Thymus (tissue), 11 donors: Measurements from ENCODE around the gene MEF2D. TPM values are rescaled to one million over a fixed set of nuclear protein-coding genes. Genes with fewer than 3 reads are reported as not detected.
A peak's percentile ranks its signal among the peaks of the same experiment; 100 is the strongest.

ENCODE experiments used
- DNase-seq, 9 donors: peaks; one replicate each; pipeline ENCODE4 v3.0.0-alpha.2; 2013; ENCODE audit warnings: low spot score in 9 of 9, low read depth in 6 of 9, missing footprints in 1 of 9
- H3K27ac ChIP-seq, 2 donors: one replicate each; pipeline ENCODE4 v1.5.1; 2013; ENCODE audit warnings: control low read depth in 1 of 2, low read depth in 1 of 2, low read length in 1 of 2, mild to moderate bottlenecking in 1 of 2, moderate library complexity in 1 of 2
- H3K27me3 ChIP-seq, 2 donors: one replicate each; pipeline ENCODE4 v1.5.1; 2013; ENCODE audit warnings: low read length in 1 of 2; ENCODE audit not compliant: control insufficient read depth in 2 of 2, insufficient read depth in 1 of 2
- H3K36me3 ChIP-seq, 2 donors: one replicate each; pipeline ENCODE4 v1.5.1; 2013; ENCODE audit warnings: low read length in 1 of 2, mild to moderate bottlenecking in 1 of 2, moderate library complexity in 1 of 2; ENCODE audit not compliant: control insufficient read depth in 2 of 2, insufficient read depth in 2 of 2
- H3K4me1 ChIP-seq, 2 donors: one replicate each; pipeline ENCODE4 v1.5.1; 2013; ENCODE audit warnings: low read length in 2 of 2; ENCODE audit not compliant: control insufficient read depth in 2 of 2, insufficient read depth in 2 of 2
- H3K4me3 ChIP-seq, 2 donors: one replicate each; pipeline ENCODE4 v1.5.1; 2013; ENCODE audit warnings: low read length in 2 of 2, control low read depth in 1 of 2, mild to moderate bottlenecking in 1 of 2
- H3K9me3 ChIP-seq, 2 donors: one replicate each; pipeline ENCODE4 v1.5.1; 2013; ENCODE audit warnings: low read length in 1 of 2, mild to moderate bottlenecking in 1 of 2; ENCODE audit not compliant: control insufficient read depth in 2 of 2, insufficient read depth in 1 of 2
- WGBS: extraction: QIAGEN DNeasy Blood & Tissue Kit; methylation state at CpG from one replicate; pipeline ENCODE4 v1.1.7; 2013; 5-methylcytosine and 5-hydroxymethylcytosine counted together
- polyA plus RNA-seq: library from polyadenylated mRNA; stranded (reverse); fragments of 200-250 nt; gene quantifications from one replicate; pipeline ENCODE4 v1.2.3, GENCODE V29; 2013
- total RNA-seq: library from RNA; stranded (reverse); fragments of 120-200 nt; gene quantifications from one replicate; pipeline ENCODE4 v1.2.4, GENCODE V29; 2013
- donor health status: healthy.

The MEF2D gene
- total and polyA plus RNA-seq, 2 donors, result 8.3 to 26.3 TPM

DNA sequence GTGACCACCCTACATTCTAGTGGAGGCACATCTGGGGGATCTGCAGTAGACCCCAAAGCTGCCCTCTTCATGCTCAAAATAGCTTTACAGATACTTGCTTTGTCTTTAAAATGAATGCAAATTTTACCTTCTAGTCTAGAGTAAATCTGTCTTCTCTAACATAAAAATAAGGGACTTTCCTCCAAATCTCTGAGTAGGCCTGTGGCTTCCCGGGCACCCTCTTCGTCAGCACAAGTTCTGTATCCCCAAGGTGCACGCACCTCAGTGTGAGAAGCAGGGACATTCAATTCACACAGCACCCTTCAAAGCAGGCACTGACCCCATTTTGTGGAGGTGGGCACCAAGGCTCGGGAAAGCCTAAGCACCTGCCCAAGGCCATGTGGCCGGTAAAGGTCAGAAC lies 19.0 kb downstream of the MEF2D start:
- H3K9me3 ChIP-seq, result no peaks in the 10 kb centered on the region
- no peak for DNase-seq
- no peaks in the 10 kb centered on the region for H3K27me3 ChIP-seq
- 93% methylated on average over 5 of the region's 5 CpGs for WGBS
- peaks cover 82 to 93% of the 10 kb centered on the region in 2 donors for H3K36me3 ChIP-seq
- H3K4me1 ChIP-seq, result peaks cover 7 to 32% of the 10 kb centered on the region in 2 donors
- no peak overlapping the region for H3K4me3 ChIP-seq
- peak overlapping the region; percentile 34 to 39 for H3K27ac ChIP-seq

DNA sequence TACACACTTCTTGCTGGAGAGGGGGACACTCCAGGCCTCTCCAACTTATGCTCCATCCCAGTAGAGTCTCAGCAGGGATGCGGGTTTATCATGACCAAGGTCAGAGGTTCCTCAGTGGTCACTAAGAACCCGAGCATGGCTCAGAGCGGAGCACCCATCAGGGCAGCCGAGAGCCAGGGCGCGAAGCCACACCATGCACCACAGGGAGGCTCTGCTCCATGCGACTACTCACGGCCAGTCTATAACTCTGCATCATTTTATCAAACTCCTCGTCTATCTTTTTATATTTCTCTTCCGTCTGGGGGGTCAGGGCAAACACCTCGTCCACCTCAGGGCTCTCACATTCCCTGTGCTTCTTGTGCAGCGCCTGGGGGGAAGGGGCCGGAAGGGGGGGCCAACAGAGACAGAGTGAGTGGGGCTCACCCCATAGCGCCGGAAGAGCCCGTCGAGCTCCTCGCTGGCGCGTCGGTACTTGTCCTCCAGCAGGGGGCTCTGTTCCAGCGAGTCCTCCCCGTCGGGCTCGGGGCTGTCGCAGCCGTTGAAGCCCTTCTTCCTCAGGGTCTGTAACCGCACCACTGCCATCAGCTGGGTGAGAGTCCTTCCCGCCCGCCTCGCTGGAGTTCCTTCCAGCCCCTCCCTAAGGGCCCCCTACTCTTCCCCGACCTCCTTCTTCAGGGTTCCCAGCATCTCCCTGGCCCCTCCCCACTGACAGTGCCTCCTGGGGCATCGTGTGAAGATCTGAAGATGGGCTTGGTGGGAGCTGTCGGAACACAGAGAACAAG lies 20.0 kb downstream of the MEF2D start:
- Histone ChIP-seq H3K9me3 (no peaks in the 10 kb centered on the region), H3K27me3 (no peaks in the 10 kb centered on the region), H3K36me3 (peaks cover 86 to 99% of the 10 kb centered on the region in 2 donors), H3K27ac (peak overlapping the region in 1 of 2 donors; percentile 28), H3K4me3 (no peak overlapping the region), H3K4me1 (peaks cover 7 to 32% of the 10 kb centered on the region in 2 donors)
- WGBS, result 38% methylated on average over 34 of the region's 34 CpGs
- peak in 7 of 9 donors; percentile 62 to 90 (median 81) for DNase-seq

DNA sequence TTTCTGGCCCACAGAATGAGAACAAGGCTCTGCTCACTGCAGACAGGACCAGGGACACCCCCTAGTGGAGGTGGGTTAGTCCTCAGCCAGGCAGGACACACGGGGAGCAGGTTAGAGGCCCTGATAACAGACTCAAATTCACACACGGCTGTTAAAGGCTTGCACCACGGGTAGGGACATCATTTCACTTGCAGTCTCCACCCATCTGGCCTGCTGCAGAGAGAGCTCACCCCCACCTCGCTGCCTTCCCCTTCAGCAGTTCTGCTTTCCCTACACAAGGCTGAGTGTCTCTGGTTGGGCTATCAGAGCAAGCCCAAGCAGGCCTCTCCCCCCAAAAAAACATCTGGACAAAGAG lies 20.6 kb downstream of the MEF2D start:
- Histone ChIP-seq H3K27ac (no peak overlapping the region), H3K9me3 (no peaks in the 10 kb centered on the region), H3K4me3 (no peak overlapping the region), H3K36me3 (peaks cover 92 to 99% of the 10 kb centered on the region in 2 donors), H3K4me1 (peaks cover 5 to 29% of the 10 kb centered on the region in 2 donors), H3K27me3 (no peaks in the 10 kb centered on the region)
- 82% methylated on average over 4 of the region's 4 CpGs for WGBS
- DNase-seq, result no peak

DNA sequence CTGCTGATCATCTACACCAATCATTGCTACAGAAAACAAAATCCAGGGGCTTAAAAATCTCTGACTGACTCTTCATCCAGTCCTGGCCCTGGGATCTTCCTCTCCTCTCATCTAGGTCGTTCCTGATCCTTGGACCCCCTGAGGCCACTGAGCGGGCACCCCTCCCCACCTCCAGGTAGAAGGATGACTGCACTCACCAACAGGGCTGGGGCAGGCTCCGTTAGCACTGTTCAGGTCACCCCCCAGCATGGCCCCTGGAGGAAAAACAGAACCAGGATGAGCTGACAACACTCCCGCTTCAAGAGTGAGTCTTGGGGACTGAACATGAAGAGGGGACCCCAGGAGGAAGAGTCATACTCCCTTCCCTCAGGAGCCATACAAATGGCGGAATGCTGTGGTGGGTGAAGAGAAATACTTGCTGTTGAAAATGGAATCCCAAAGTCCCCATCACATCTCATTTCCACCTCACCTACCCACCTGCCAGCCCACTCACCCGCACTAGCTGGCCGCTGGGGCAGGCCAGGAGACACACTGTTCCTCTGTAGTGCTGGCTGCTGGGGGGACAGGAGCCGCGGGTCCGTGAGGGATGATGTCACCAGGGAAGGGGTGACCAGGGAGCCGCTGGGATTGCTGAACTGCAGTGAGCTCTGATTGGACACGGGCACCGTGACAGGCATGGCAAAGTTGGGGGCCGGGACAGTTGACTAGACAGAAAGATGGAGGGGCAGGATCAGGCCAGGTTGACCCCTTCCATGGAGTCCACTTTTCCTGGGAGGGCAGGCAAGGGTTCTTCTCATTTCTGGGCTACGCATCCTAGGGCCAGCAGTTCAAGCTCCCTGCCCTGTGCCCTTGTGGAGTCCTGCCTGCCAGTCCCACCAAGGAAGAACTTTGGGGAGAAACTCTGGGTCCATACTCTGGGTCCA lies 21.2 kb downstream of the MEF2D start:
- 98% methylated on average over 15 of the region's 15 CpGs for WGBS
- H3K36me3 ChIP-seq, result peaks cover 92 to 99% of the 10 kb centered on the region in 2 donors
- peaks cover 5 to 22% of the 10 kb centered on the region in 2 donors for H3K4me1 ChIP-seq
- no peaks in the 10 kb centered on the region for H3K27me3 ChIP-seq
- DNase-seq, result no peak
- no peak overlapping the region for H3K4me3 ChIP-seq
- no peak overlapping the region for H3K27ac ChIP-seq
- no peaks in the 10 kb centered on the region for H3K9me3 ChIP-seq

DNA sequence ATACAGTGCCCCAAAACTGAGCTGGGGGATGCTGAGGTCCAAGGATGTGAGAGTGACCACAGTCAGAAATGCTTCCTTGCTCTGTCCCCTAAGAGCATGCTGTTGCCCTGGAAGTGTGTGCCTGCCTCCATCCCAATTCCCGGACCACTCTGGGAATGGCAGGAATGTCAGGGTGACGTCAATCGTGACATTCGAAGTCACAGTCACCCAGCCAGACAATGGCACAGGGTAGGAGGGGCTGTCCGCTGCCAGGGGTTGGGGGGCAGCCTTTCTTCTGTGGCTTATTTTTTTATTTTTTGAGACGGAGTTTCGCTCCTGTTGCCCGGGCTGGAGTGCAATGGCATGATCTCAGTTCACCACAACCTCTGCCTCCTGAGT lies 22.3 kb downstream of the MEF2D start:
- no peak for DNase-seq
- WGBS, result 98% methylated on average over 8 of the region's 8 CpGs
- H3K4me1 ChIP-seq, result peaks cover 5 to 15% of the 10 kb centered on the region in 2 donors
- H3K27me3 ChIP-seq, result no peaks in the 10 kb centered on the region
- no peaks in the 10 kb centered on the region for H3K9me3 ChIP-seq
- H3K36me3 ChIP-seq, result peaks cover 97 to 99% of the 10 kb centered on the region in 2 donors
- H3K4me3 ChIP-seq, result no peak overlapping the region
- H3K27ac ChIP-seq, result no peak overlapping the region

DNA sequence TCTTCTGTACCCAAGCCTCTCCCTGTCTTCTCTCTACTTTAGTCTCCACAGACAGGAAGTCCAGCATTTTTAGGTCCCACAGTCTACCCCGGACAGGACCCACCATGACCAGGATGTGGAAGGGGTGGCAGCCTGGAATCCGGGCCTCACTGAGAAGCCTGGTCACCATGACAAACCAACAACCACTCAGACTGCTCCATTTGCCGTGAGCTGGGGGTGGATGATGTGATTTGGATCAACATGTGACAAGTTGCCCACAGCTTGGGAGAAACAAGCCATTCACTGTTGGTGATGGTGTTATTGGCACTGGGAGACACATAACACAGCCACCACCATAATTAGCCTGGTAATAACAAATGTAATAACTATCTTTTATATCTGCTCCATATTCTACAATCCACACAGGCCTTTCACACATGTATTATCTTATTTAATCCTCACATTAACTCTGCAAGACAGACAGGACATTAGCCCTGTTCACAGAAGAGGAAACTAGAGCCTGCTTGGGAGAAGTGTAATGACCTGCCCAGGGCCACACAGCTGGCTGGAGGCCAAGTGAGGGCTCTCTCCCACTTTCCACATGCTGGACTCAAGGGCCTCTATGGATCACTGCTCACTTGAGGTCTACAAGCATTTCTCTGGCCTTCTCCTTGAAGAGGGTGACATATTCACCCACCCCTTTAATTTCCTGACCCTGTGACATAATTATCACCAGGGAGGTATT lies 22.9 kb downstream of the MEF2D start:
- H3K27ac ChIP-seq, result no peak overlapping the region
- H3K4me3 ChIP-seq, result no peak overlapping the region
- no peaks in the 10 kb centered on the region for H3K9me3 ChIP-seq
- H3K4me1 ChIP-seq, result peaks cover 5 to 15% of the 10 kb centered on the region in 2 donors
- H3K36me3 ChIP-seq, result peaks cover 96 to 99% of the 10 kb centered on the region in 2 donors
- no peaks in the 10 kb centered on the region for H3K27me3 ChIP-seq
- 99% methylated on average over 3 of the region's 3 CpGs for WGBS
- no peak for DNase-seq

DNA sequence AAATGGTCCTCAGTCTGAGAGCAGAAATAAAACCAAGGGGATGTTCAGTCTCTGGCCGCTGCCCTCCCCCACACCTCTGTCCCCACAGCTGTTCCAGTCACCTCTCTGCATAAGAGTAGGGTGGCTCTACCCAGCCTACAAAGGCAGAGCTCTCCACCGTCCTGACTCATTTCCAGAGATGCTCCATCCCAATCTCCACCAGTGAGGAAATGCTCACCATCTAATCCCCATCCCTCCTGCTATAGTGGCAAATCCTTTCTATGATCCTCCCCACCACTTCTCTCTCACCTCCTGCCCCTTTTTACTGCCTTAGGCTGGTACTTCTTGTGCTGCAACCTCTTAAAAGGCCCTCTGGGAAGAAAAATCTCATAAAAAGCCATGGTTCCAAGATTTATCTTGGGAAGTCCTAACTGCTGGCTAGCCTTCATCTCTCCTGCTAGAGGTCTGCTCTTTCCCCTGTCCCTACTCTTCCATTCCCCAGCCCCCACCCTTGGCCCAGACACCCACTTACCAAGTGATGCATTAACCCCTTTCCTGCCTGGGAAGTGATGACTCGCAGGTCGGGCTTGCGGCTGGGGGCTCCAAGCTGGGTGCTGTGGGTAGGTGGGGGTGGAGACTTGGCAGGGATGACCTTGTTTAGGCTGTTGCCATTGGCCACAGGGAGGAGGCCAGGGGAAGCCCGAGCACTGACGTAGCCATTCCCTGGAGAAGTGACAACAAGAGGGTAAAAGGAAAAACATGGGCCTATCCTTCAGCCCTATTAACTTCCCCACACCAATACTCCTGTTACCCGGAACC lies 23.9 kb downstream of the MEF2D start:
- H3K9me3 ChIP-seq, result no peaks in the 10 kb centered on the region
- no peak overlapping the region for H3K4me3 ChIP-seq
- DNase-seq, result no peak
- 88% methylated on average over 8 of the region's 8 CpGs for WGBS
- H3K27ac ChIP-seq, result no peak overlapping the region
- H3K36me3 ChIP-seq, result peaks cover 95 to 97% of the 10 kb centered on the region in 2 donors
- H3K4me1 ChIP-seq, result peaks cover 5 to 15% of the 10 kb centered on the region in 2 donors
- no peaks in the 10 kb centered on the region for H3K27me3 ChIP-seq
